ENCODE results near the gene NCOA6.

- no peak for TF ChIP-seq CTCF (IDR thresholded peaks at IDR 0.05)
- TF ChIP-seq POLR2A (IDR thresholded peaks at IDR 0.05) = no peak
These were observed 16.7 kb upstream of the NCOA6 start for GRCh38 chr20:34842143-34842542.

Data from esophagus squamous epithelium (tissue), 4 donors.